B cell (primary cell): ENCODE measurements around the gene RCC1. TPM values are rescaled to one million over a fixed set of nuclear protein-coding genes. Genes with fewer than 3 reads are reported as not detected.

Experiments
- ATAC-seq: fragments of 200-7000 bp; cut with Tn5 transposase; one replicate; pipeline ENCODE4 v1.10.0; 2021; ENCODE audit warnings: low read depth, mild to moderate bottlenecking, moderate number of reproducible peaks, moderate library complexity
- CTCF ChIA-PET: fragments of 350-600 bp; sonication (Branson Sonifier 250); formaldehyde crosslinking; loops from one replicate; lab custom pipeline; 2021; ENCODE audit warnings: antibody characterized with exemption, inconsistent platforms; lab: Charles Lee
- POLR2A ChIA-PET: fragments of 350-600 bp; sonication (Branson Sonifier 250); formaldehyde crosslinking; loops from one replicate; lab custom pipeline; 2021; ENCODE audit warnings: antibody characterized with exemption; lab: Charles Lee
- DNase-seq: peaks from one replicate; pipeline ENCODE4 v3.0.0; 2013
- H2AFZ ChIP-seq: 2 replicates; pipeline ENCODE4 v1.6.1; 2012; ENCODE audit warnings: mild to moderate bottlenecking, low read depth, low read length; ENCODE audit not compliant: insufficient read depth, poor library complexity, severe bottlenecking
- H3K27ac ChIP-seq, 2 donors: 1 replicate in 1 of 2; 2 replicates in 1 of 2; pipeline ENCODE4 v1.5.1; 2012 to 2013; ENCODE audit warnings: low read length in 2 of 2, mild to moderate bottlenecking in 2 of 2, moderate library complexity in 1 of 2
- H3K27me3 ChIP-seq, 4 experiments: fragments of 200-600 bp in 1 of 4; sonication (generic) in 1 of 4; replicated peaks in 1 of 4; 1 replicate in 2 of 4; 2 replicates in 2 of 4; pipeline versions ENCODE4 v1.6.1 to v1.7.0; 2013 to 2016; ENCODE audit warnings: low read length in 3 of 4, mild to moderate bottlenecking in 2 of 4, mixed read lengths in 1 of 4, moderate library complexity in 1 of 4; ENCODE audit not compliant: insufficient read depth in 4 of 4, control insufficient read depth in 3 of 4; ENCODE audit errors: control extremely low read depth in 1 of 4
- H3K36me3 ChIP-seq, 2 experiments: replicated peaks in 1 of 2; 1 replicate in 1 of 2; 2 replicates in 1 of 2; pipeline versions ENCODE4 v1.6.1 to v1.7.1; 2013; ENCODE audit warnings: low read length in 1 of 2; ENCODE audit not compliant: insufficient read depth in 2 of 2, control insufficient read depth in 1 of 2; ENCODE audit errors: control extremely low read depth in 1 of 2, extremely low read depth in 1 of 2
- H3K4me1 ChIP-seq, 2 donors: fragments of 200-600 bp in 1 of 2; sonication (generic) in 1 of 2; 1 replicate in 1 of 2; 2 replicates in 1 of 2; pipeline versions ENCODE4 v1.5.1 to v1.6.1; 2013 to 2017; ENCODE audit warnings: low read length in 2 of 2; ENCODE audit not compliant: control insufficient read depth in 2 of 2, insufficient read depth in 2 of 2
- H3K4me2 ChIP-seq: replicated peaks from 2 replicates; pipeline ENCODE3; 2012; ENCODE audit warnings: mild to moderate bottlenecking, low read depth, low read length; ENCODE audit not compliant: poor library complexity, severe bottlenecking
- H3K4me3 ChIP-seq, 5 experiments: fragments of 200-600 bp in 1 of 5; sonication (generic) in 1 of 5; 1 replicate in 3 of 5; 2 replicates in 2 of 5; pipeline versions ENCODE4 v1.5.1 to v1.7.0; 2011 to 2016; ENCODE audit warnings: low read length in 4 of 5, mild to moderate bottlenecking in 4 of 5, low read depth in 2 of 5, control low read depth in 1 of 5, moderate library complexity in 1 of 5; ENCODE audit not compliant: insufficient read depth in 1 of 5; ENCODE audit errors: control extremely low read depth in 1 of 5, extremely low read depth in 1 of 5
- H3K79me2 ChIP-seq: fragments of 200-600 bp; sonication (generic); one replicate; pipeline ENCODE4 v1.6.0; 2016; ENCODE audit warnings: low read length; ENCODE audit not compliant: control insufficient read depth, insufficient read depth
- H3K9ac ChIP-seq: fragments of 200-600 bp; sonication (generic); 2 replicates; pipeline ENCODE4 v1.6.1; 2017; ENCODE audit warnings: mild to moderate bottlenecking, low read length, moderate library complexity
- H3K9me3 ChIP-seq, 3 donors: one replicate each; pipeline versions ENCODE4 v1.6.1 to v1.7.1; 2013; ENCODE audit warnings: low read length in 2 of 3; ENCODE audit not compliant: control insufficient read depth in 2 of 3, insufficient read depth in 1 of 3; ENCODE audit errors: control extremely low read depth in 1 of 3
- H4K20me1 ChIP-seq: 2 replicates; pipeline ENCODE4 v1.6.0; 2012; ENCODE audit warnings: mild to moderate bottlenecking, low read length; ENCODE audit not compliant: insufficient read depth, control insufficient read depth, poor library complexity, severe bottlenecking
- H3K27ac Mint-ChIP-seq: one replicate; pipeline ENCODE4 v1.8.0; 2021; ENCODE audit warnings: mixed read lengths
- H3K27me3 Mint-ChIP-seq: one replicate; pipeline ENCODE4 v1.8.0; 2021; ENCODE audit warnings: mixed read lengths
- H3K4me1 Mint-ChIP-seq: one replicate; pipeline ENCODE4 v1.8.0; 2021; ENCODE audit warnings: mixed read lengths
- H3K4me3 Mint-ChIP-seq: one replicate; pipeline ENCODE4 v1.8.0; 2021; ENCODE audit warnings: mixed read lengths
- H3K9me3 Mint-ChIP-seq: one replicate; pipeline ENCODE4 v1.8.0; 2022; ENCODE audit warnings: mixed read lengths; ENCODE audit not compliant: insufficient read depth
- EZH2 ChIP-seq: IDR thresholded peaks from 2 replicates; pipeline ENCODE4 v1.6.1; 2012; ENCODE audit warnings: borderline replicate concordance, low read depth, mild to moderate bottlenecking, moderate library complexity, low read length; ENCODE audit not compliant: insufficient read depth, poor library complexity, severe bottlenecking
- WGBS: methylation state at CpG from one replicate; pipeline ENCODE4 v1.1.5; 2013; ENCODE audit warnings: missing lambda C conversion rate; ENCODE audit not compliant: insufficient coverage; 5-methylcytosine and 5-hydroxymethylcytosine counted together
- intact Hi-C: fragments of 100-400 bp; cut with micrococcal nuclease; formaldehyde crosslinking; loops from one replicate; pipeline ENCODE4 v1.10.0; 2022
- polyA plus RNA-seq: library from polyadenylated mRNA; depleted of rRNA; stranded (reverse); fragments of >200 nt; gene quantifications from 2 replicates; pipeline ENCODE4 v1.2.3, GENCODE V29; 2012
- total RNA-seq, 2 donors: library from RNA; stranded (reverse); fragments of 120-200 nt in 1 of 2; gene quantifications; 1 replicate in 1 of 2; 2 replicates in 1 of 2; pipeline versions ENCODE4 v1.2.3 to v1.2.4, GENCODE V29; 2013 to 2022
- TF ChIP-seq, protein P1 (sequence below): fragments of 200-600 bp; IDR thresholded peaks from one replicate; pipeline ENCODE4 v1.8.0; 2022; ENCODE audit warnings: antibody characterized with exemption, mild to moderate bottlenecking

RCC1 gene
- total and polyA plus RNA-seq, 2 donors (not counting 1 experiment from before 2014, with no cell fraction given): 9.7 to 17.5 TPM

DNA sequence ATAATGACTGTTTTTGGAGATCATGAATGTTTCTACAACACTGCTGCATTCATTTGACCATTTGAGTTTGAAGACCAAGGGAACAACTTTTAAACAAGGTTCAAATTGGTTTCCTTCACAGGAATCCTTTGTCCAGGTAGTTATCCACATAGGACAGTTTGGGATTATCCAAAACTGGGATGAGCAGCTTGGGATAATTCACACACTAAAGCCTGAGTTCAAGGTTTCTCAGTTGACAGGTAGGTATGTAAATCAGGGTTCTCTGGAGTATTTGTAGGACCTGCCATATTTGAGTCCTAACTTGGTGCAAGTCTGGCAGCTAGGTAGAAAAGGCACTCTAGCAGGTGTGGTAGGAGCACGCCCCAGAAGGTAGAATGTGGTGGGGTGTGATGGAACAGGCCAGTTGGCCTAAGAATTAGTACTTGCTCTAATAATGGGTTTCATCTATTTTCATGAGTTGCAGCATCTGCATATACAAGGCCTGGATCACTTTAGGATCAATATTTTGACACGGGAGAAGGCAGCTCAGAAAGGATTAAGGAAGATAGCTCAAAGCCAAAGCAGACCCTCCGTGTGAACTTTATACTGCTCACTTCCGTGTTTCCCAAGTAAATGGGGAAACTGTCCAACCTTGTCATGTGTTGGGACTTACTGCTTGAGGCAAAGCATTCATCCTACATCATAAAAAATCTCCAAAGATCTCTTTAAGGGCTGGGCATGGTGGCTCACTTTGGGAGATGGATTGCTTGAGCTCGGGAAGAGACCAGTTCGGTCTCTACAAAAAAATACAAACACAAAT is 72.1 kb downstream of the RCC1 start:
- Histone ChIP-seq H3K4me2 (no peak overlapping the region), H3K79me2 (peaks cover 29% of the 10 kb centered on the region), H3K27me3 (no peaks in the 10 kb centered on the region), H3K4me1 (peaks cover 15 to 29% of the 10 kb centered on the region in 2 donors), H3K4me3 (no peak overlapping the region), H3K36me3 (peaks cover 16 to 47% of the 10 kb centered on the region in 2 experiments), H2AFZ (no peak overlapping the region), H3K9ac (no peak overlapping the region), H3K27ac (peak overlapping the region in 1 of 2 donors; percentile 4), H4K20me1 (peaks cover 40% of the 10 kb centered on the region), H3K9me3 (no peaks in the 10 kb centered on the region)
- TF ChIP-seq, protein P1, sequence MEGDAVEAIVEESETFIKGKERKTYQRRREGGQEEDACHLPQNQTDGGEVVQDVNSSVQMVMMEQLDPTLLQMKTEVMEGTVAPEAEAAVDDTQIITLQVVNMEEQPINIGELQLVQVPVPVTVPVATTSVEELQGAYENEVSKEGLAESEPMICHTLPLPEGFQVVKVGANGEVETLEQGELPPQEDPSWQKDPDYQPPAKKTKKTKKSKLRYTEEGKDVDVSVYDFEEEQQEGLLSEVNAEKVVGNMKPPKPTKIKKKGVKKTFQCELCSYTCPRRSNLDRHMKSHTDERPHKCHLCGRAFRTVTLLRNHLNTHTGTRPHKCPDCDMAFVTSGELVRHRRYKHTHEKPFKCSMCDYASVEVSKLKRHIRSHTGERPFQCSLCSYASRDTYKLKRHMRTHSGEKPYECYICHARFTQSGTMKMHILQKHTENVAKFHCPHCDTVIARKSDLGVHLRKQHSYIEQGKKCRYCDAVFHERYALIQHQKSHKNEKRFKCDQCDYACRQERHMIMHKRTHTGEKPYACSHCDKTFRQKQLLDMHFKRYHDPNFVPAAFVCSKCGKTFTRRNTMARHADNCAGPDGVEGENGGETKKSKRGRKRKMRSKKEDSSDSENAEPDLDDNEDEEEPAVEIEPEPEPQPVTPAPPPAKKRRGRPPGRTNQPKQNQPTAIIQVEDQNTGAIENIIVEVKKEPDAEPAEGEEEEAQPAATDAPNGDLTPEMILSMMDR: no peak
- no peak for TF ChIP-seq EZH2
- Mint-ChIP-seq H3K4me3 (no peak overlapping the region), H3K9me3 (no peaks in the 10 kb centered on the region), H3K4me1 (peaks cover 34% of the 10 kb centered on the region), H3K27ac (peak overlapping the region; percentile 18), H3K27me3 (no peaks in the 10 kb centered on the region)
- ChIA-PET CTCF (interaction anchor here (0.6 to 2.9 kb wide), 3 partner anchors 25 to 330 kb away, joined by 3 to 13 read pairs (median 4); no protein-coding TSS in a partner anchor), POLR2A (interaction anchor here (1.2 kb wide), 1 partner anchor 70 kb away, joined by 3 read pairs; the partner anchor contains the start of gene RNU11)
- WGBS: 72% methylated on average over 4 of the region's 6 CpGs
- no peak for ATAC-seq
- intact Hi-C loops: no loop called here
- no peak for DNase-seq

DNA sequence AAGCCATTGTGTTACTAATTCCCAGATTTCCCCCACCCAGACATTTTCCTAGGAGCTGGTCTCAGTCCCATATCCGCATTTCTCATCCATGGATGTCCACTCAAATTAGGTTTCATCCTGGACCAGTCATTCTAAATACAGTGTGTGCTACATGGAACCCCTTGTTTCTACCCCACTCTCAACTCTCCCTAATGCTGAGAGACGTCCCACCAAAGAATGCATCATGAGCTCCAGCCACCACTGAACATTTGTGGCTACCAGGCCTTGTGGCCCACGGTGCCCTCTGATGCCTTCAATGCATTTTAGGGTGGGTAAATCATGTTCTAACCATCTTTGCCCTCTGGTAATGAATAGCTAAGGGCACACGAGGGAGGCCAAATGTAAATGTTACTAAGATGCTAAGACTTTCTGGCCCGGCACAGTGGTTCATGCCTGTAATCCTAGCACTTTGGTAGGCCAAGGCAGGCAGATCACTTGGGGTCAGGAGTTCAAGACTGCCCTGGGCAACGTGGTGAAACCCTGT is 72.9 kb downstream of the RCC1 start:
- peaks cover 29% of the 10 kb centered on the region for H3K79me2 ChIP-seq
- H3K36me3 ChIP-seq: peaks cover 16 to 44% of the 10 kb centered on the region in 2 experiments
- no peak overlapping the region for H2AFZ ChIP-seq
- WGBS: 78% methylated on average over 4 of the region's 6 CpGs
- TF ChIP-seq, protein P1: no peak
- TF ChIP-seq EZH2: no peak
- Mint-ChIP-seq H3K27me3 (no peaks in the 10 kb centered on the region), H3K4me3 (peak overlapping the region; percentile 29), H3K27ac (peak overlapping the region; percentile 67), H3K9me3 (no peaks in the 10 kb centered on the region), H3K4me1 (peaks cover 37% of the 10 kb centered on the region)
- peaks cover 15 to 31% of the 10 kb centered on the region in 2 donors for H3K4me1 ChIP-seq
- no peak overlapping the region for H3K4me2 ChIP-seq
- no peak overlapping the region for H3K4me3 ChIP-seq
- H3K27ac ChIP-seq: no peak overlapping the region
- DNase-seq: no peak
- ChIA-PET CTCF (interaction anchor here (0.6 to 2.9 kb wide), 7 partner anchors 20 to 455 kb away, joined by 3 to 13 read pairs (median 4); no protein-coding TSS in a partner anchor), POLR2A (interaction anchor here (1.1 to 4.1 kb wide), 3 partner anchors 28 to 66 kb away, joined by 3 to 25 read pairs (median 10); partner anchors contain the start of gene TAF12)
- H3K9me3 ChIP-seq: no peaks in the 10 kb centered on the region
- H4K20me1 ChIP-seq: peaks cover 40% of the 10 kb centered on the region
- H3K27me3 ChIP-seq: no peaks in the 10 kb centered on the region
- no peak overlapping the region for H3K9ac ChIP-seq
- ATAC-seq: no peak
- intact Hi-C loops: no loop called here
